PC-9 (cell line): Measurements from ENCODE around the gene SYT7. TPM values are rescaled to one million over a fixed set of nuclear protein-coding genes. Genes with fewer than 3 reads are reported as not detected.

ENCODE experiments used
- BruUV-seq: library from RNA; stranded (reverse); fragments of 400-500 nt; replicated peaks from 2 replicates; lab custom pipeline; 2021; lab: Mats Ljungman, UMichigan
- CTCF ChIA-PET: fragments of 300-600 bp; sonication (Branson Sonifier 250); formaldehyde crosslinking; loops from one replicate; lab custom pipeline; 2022; ENCODE audit warnings: antibody characterized with exemption; lab: Charles Lee
- POLR2A ChIA-PET: fragments of 300-600 bp; sonication (Branson Sonifier 250); formaldehyde crosslinking; loops from one replicate; lab custom pipeline; 2022; ENCODE audit warnings: antibody characterized with exemption; ENCODE audit not compliant: unreplicated experiment; lab: Charles Lee
- DNase-seq, 2 experiments: peaks; one replicate each; pipeline versions ENCODE4 v3.0.0 to v3.0.0-alpha.2; 2015 to 2022; ENCODE audit warnings: mixed read lengths in 1 of 2
- H2AFZ ChIP-seq: fragments of 200-600 bp; sonication (generic); 2 replicates; pipeline ENCODE4 v1.8.1; 2017; ENCODE audit warnings: antibody characterized with exemption
- H3F3A ChIP-seq: fragments of 200-600 bp; sonication (generic); 2 replicates; pipeline ENCODE4 v1.8.1; 2017; ENCODE audit warnings: antibody characterized with exemption, mild to moderate bottlenecking, low read depth; ENCODE audit not compliant: insufficient read depth
- H3K27ac ChIP-seq: fragments of 200-600 bp; sonication (generic); 2 replicates; pipeline ENCODE4 v1.6.1; 2016; ENCODE audit warnings: mixed run types
- H3K27me3 ChIP-seq: fragments of 200-600 bp; sonication (generic); 2 replicates; pipeline ENCODE4 v1.6.1; 2016; ENCODE audit warnings: low read depth, mixed run types; ENCODE audit not compliant: insufficient read depth
- H3K36me3 ChIP-seq: fragments of 200-600 bp; sonication (generic); 2 replicates; pipeline ENCODE4 v1.6.1; 2016; ENCODE audit warnings: low read depth, mixed run types
- H3K4me1 ChIP-seq: fragments of 200-600 bp; sonication (generic); replicated peaks from 2 replicates; pipeline ENCODE4 v1.6.1; 2016; ENCODE audit warnings: mixed run types; ENCODE audit not compliant: insufficient read depth
- H3K4me2 ChIP-seq: fragments of 200-600 bp; sonication (generic); 2 replicates; pipeline ENCODE4 v1.6.1; 2017; ENCODE audit warnings: mixed run types
- H3K4me3 ChIP-seq: fragments of 200-600 bp; sonication (generic); 2 replicates; pipeline ENCODE4 v1.6.1; 2016; ENCODE audit warnings: mixed run types
- H3K79me2 ChIP-seq: fragments of 200-600 bp; sonication (generic); 2 replicates; pipeline ENCODE4 v1.6.1; 2017; ENCODE audit warnings: low read depth, mixed run types
- H3K9me2 ChIP-seq: fragments of 200-600 bp; sonication (generic); 2 replicates; pipeline ENCODE4 v1.8.1; 2017; ENCODE audit warnings: mild to moderate bottlenecking; ENCODE audit not compliant: insufficient read depth
- H3K9me3 ChIP-seq: fragments of 200-600 bp; sonication (generic); 2 replicates; pipeline ENCODE4 v1.8.1; 2016; ENCODE audit warnings: low read depth; ENCODE audit not compliant: insufficient read depth
- H4K20me1 ChIP-seq: fragments of 200-600 bp; sonication (generic); 2 replicates; pipeline ENCODE4 v1.8.1; 2017; ENCODE audit not compliant: insufficient read depth
- EZH2 ChIP-seq: fragments of 200-600 bp; sonication (generic); IDR thresholded peaks from 2 replicates; pipeline ENCODE4 v1.8.0; 2017; ENCODE audit warnings: antibody characterized with exemption, low read depth
- intact Hi-C: fragments of 100-400 bp; cut with micrococcal nuclease; formaldehyde crosslinking; loops from one replicate; pipeline ENCODE4 v1.10.0; 2022; ENCODE audit not compliant: unreplicated experiment
- total RNA-seq: library from RNA; stranded (reverse); gene quantifications from 2 replicates; pipeline ENCODE4 v1.2.3, GENCODE V29; 2021
- TF ChIP-seq, protein P1 (sequence below): fragments of 200-600 bp; sonication (generic); conservative IDR thresholded peaks from 2 replicates; pipeline ENCODE4 v1.6.1; 2017; ENCODE audit warnings: mixed run types, antibody characterized with exemption, mild to moderate bottlenecking, moderate library complexity

SYT7 gene
- total RNA-seq, 1 experiment from 2014 or later: 4.0 TPM

DNA sequence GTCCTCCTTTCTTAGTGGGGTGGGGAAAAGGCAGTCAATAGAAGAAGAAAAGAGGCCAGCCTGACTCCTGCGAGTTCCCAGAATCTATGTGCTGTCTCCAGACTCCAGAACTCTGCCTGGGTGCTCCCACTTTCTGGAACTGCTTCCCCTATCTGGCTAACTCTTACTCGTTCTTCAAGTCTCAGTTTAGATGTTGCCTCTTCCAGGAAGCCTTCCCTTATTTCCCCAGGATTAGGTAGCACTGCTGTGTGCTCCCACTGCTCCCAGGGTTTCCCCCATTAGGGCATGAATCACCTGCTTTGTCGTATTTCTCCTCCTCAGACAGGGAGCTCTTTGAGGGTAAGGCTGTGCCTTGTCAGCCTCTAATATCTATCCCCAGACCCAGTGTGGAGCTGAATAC is 17.5 kb upstream of the SYT7 start:
- POLR2A ChIA-PET: no interaction called here
- CTCF ChIA-PET: no interaction called here
- Histone ChIP-seq H3K27me3 (no peaks in the 10 kb centered on the region), H3K36me3 (no peaks in the 10 kb centered on the region), H3K4me3 (no peak overlapping the region), H3K79me2 (no peaks in the 10 kb centered on the region), H2AFZ (no peak overlapping the region), H3F3A (peaks cover 3% of the 10 kb centered on the region; the same call in 1 of the 2 replicates), H4K20me1 (no peaks in the 10 kb centered on the region), H3K4me1 (peaks cover 17% of the 10 kb centered on the region), H3K4me2 (no peak overlapping the region), H3K9me2 (no peaks in the 10 kb centered on the region), H3K9me3 (no peaks in the 10 kb centered on the region), H3K27ac (no peak overlapping the region)
- no peak for TF ChIP-seq EZH2
- TF ChIP-seq, protein P1, sequence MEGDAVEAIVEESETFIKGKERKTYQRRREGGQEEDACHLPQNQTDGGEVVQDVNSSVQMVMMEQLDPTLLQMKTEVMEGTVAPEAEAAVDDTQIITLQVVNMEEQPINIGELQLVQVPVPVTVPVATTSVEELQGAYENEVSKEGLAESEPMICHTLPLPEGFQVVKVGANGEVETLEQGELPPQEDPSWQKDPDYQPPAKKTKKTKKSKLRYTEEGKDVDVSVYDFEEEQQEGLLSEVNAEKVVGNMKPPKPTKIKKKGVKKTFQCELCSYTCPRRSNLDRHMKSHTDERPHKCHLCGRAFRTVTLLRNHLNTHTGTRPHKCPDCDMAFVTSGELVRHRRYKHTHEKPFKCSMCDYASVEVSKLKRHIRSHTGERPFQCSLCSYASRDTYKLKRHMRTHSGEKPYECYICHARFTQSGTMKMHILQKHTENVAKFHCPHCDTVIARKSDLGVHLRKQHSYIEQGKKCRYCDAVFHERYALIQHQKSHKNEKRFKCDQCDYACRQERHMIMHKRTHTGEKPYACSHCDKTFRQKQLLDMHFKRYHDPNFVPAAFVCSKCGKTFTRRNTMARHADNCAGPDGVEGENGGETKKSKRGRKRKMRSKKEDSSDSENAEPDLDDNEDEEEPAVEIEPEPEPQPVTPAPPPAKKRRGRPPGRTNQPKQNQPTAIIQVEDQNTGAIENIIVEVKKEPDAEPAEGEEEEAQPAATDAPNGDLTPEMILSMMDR: no peak
- no peak for DNase-seq
- intact Hi-C loops: no loop called here
- BruUV-seq: no TSS peak

- no peaks in the 10 kb centered on the region for H3K27me3 ChIP-seq
- no peaks in the 10 kb centered on the region for H3K9me3 ChIP-seq
- H3K4me2 ChIP-seq: no peak overlapping the region
- H3K27ac ChIP-seq: no peak overlapping the region
- H4K20me1 ChIP-seq: no peaks in the 10 kb centered on the region
- no peak for TF ChIP-seq EZH2
- TF ChIP-seq, protein P1: no peak
- H3K4me3 ChIP-seq: no peak overlapping the region
- intact Hi-C loops: no loop called here
- no peak for DNase-seq
- no peaks in the 10 kb centered on the region for H3K36me3 ChIP-seq
- no peaks in the 10 kb centered on the region for H3K9me2 ChIP-seq
- peaks cover 10% of the 10 kb centered on the region for H3K4me1 ChIP-seq
- ChIA-PET POLR2A (no interaction called here), CTCF (no interaction called here)
- H3F3A ChIP-seq: no peaks in the 10 kb centered on the region
- H2AFZ ChIP-seq: no peak overlapping the region
- H3K79me2 ChIP-seq: no peaks in the 10 kb centered on the region
- BruUV-seq: no TSS peak
Observed at GRCh38 chr11:61596990-61597389, 16.1 kb upstream of the SYT7 start.

- Histone ChIP-seq H3K4me1 (peaks cover 10% of the 10 kb centered on the region), H3K36me3 (no peaks in the 10 kb centered on the region), H3K27ac (no peak overlapping the region), H3F3A (no peaks in the 10 kb centered on the region), H3K27me3 (no peaks in the 10 kb centered on the region), H3K9me2 (no peaks in the 10 kb centered on the region), H3K79me2 (no peaks in the 10 kb centered on the region), H3K4me3 (no peak overlapping the region), H4K20me1 (no peaks in the 10 kb centered on the region), H3K9me3 (no peaks in the 10 kb centered on the region), H3K4me2 (no peak overlapping the region), H2AFZ (no peak overlapping the region)
- intact Hi-C loops: no loop called here
- POLR2A ChIA-PET: no interaction called here
- no peak for TF ChIP-seq EZH2
- TF ChIP-seq, protein P1: no peak
- DNase-seq: no peak
- CTCF ChIA-PET: no interaction called here
- BruUV-seq: no TSS peak
Observed at GRCh38 chr11:61596542-61596941, 15.7 kb upstream of the SYT7 start.
